Upper lobe of left lung (tissue), 4 donors: Measurements from ENCODE around the gene CEP170B.

Source experiments
- CTCF ChIP-seq, 6 experiments: fragments of 450-650 bp in 4 of 6; fragments of 200-600 bp in 2 of 6; sonication (generic) in 2 of 6; IDR thresholded peaks; one replicate each; pipeline ENCODE4 v1.5.1; 2016 to 2019; ENCODE audit warnings: antibody characterized with exemption in 6 of 6
- POLR2A ChIP-seq, 4 donors: fragments of 450-650 bp; IDR thresholded peaks; one replicate each; pipeline ENCODE4 v1.5.1; 2016 to 2017; ENCODE audit warnings: antibody characterized with exemption in 4 of 4, mild to moderate bottlenecking in 2 of 4
- POLR2AphosphoS5 ChIP-seq, 2 donors: sonication (generic); formaldehyde crosslinking; IDR thresholded peaks; one replicate each; pipeline ENCODE4 v1.5.1; 2017; ENCODE audit warnings: antibody characterized with exemption in 2 of 2

DNA sequence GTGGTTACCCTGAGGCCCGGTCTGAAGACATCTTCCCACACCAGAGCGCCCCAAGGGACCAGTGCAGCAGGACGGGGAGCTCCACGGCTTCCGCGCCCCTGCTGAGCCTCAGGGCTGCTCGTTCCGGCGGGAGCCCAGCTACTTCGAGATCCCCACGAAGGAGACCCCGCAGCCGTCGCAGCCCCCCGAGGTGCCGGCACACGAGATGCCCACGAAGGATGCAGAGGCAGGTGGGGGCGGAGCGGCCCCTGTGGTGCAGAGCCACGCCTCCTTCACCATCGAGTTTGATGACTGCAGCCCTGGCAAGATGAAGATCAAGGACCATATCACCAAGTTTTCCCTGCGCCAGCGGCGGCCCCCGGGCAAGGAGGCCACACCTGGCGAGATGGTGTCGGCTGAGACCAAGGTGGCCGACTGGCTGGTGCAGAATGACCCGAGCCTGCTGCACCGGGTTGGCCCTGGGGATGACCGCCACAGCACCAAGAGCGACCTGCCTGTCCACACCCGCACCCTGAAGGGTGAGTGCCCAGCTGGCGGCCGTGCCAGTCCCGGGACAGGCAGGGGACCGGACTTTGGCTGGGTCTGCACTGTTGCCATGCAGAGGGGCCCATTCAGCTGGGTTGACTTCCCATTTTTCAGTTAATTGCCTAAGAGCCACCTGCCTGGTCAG is 18.1 kb downstream of the CEP170B start:
- TF ChIP-seq POLR2A (IDR thresholded peaks at IDR 0.05) (no peak), CTCF (IDR thresholded peaks at IDR 0.05) (no peak), POLR2AphosphoS5 (IDR thresholded peaks at IDR 0.05) (no peak)
